Peyer's patch (tissue), 4 donors: ENCODE measurements around the gene VCL.

Source experiments
- POLR2A ChIP-seq, 2 donors: fragments of 450-650 bp; IDR thresholded peaks; one replicate each; pipeline ENCODE4 v1.5.1; 2017; ENCODE audit warnings: antibody characterized with exemption in 2 of 2, mild to moderate bottlenecking in 2 of 2, moderate library complexity in 2 of 2
- TF ChIP-seq, protein P1 (sequence below), 6 experiments: fragments of 450-650 bp in 4 of 6; fragments of 200-600 bp in 2 of 6; sonication (generic) in 1 of 6; IDR thresholded peaks; one replicate each; pipeline ENCODE4 v1.5.1; 2017 to 2019; ENCODE audit warnings: antibody characterized with exemption in 6 of 6, mild to moderate bottlenecking in 3 of 6, moderate library complexity in 1 of 6

DNA sequence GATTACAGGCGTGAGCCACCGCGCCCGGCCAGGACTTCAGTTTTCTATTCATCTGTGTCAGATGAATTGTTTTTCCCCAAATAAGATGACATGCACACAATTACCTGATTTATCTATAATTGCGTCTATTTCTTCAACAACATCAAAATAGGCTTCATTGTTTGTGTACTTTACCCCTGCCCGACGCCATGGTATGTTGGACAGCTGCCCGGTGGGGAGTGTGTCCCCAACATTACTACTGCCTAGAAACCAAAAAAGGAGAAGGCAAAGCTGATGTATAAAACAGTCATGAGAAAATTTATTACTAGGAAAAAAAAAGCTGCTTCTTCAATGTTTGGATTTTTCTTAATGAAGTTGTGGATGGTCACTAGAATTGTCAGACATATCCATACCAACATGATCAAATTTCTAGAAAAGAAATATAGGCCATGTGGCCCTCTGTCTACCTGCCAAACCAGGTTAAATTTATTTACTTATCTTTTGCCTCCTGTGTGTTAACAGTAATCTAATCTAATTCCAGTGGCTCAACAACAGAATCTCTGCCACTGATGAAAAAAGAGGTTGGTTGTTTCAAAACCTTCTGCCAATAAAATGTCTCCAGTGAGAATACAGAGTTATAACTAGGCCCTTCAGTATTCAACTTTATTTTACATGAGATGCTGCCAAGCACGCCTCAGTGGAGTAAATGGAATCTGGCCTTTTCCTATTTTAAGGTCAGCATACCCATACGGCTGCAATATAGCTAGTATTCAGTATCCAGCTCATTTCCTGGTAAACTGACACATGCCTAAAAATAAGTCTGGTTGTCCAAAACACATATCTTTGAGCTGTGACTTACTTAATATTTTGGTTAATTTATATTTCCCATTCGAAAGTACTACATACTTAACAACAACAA lies 136.3 kb downstream of the VCL start:
- TF ChIP-seq, protein P1, sequence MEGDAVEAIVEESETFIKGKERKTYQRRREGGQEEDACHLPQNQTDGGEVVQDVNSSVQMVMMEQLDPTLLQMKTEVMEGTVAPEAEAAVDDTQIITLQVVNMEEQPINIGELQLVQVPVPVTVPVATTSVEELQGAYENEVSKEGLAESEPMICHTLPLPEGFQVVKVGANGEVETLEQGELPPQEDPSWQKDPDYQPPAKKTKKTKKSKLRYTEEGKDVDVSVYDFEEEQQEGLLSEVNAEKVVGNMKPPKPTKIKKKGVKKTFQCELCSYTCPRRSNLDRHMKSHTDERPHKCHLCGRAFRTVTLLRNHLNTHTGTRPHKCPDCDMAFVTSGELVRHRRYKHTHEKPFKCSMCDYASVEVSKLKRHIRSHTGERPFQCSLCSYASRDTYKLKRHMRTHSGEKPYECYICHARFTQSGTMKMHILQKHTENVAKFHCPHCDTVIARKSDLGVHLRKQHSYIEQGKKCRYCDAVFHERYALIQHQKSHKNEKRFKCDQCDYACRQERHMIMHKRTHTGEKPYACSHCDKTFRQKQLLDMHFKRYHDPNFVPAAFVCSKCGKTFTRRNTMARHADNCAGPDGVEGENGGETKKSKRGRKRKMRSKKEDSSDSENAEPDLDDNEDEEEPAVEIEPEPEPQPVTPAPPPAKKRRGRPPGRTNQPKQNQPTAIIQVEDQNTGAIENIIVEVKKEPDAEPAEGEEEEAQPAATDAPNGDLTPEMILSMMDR (IDR thresholded peaks at IDR 0.05): no peak
- TF ChIP-seq POLR2A (IDR thresholded peaks at IDR 0.05): no peak
